DOHH2 (cell line): ENCODE results near the gene SUGCT.

Experiments
- H3F3A ChIP-seq: fragments of 200-600 bp; sonication (generic), shearing (Covaris generic); 2 replicates; pipeline ENCODE4 v1.6.0; 2016; ENCODE audit warnings: antibody characterized with exemption, mild to moderate bottlenecking; ENCODE audit not compliant: control insufficient read depth, insufficient read depth
- H3K27ac ChIP-seq: fragments of 200-600 bp; sonication (generic); 2 replicates; pipeline ENCODE4 v1.5.1; 2014; ENCODE audit warnings: low read depth, mild to moderate bottlenecking, low read length, moderate library complexity
- H3K27me3 ChIP-seq: fragments of 200-600 bp; sonication (generic); 2 replicates; pipeline ENCODE4 v1.6.1; 2014; ENCODE audit warnings: mild to moderate bottlenecking, low read length, mixed read lengths; ENCODE audit not compliant: control insufficient read depth
- H3K36me3 ChIP-seq: fragments of 200-600 bp; sonication (generic); 2 replicates; pipeline ENCODE4 v1.6.1; 2014; ENCODE audit warnings: mild to moderate bottlenecking, low read length, moderate library complexity, mixed read lengths; ENCODE audit not compliant: control insufficient read depth
- H3K4me1 ChIP-seq: fragments of 200-600 bp; sonication (generic); 2 replicates; pipeline ENCODE4 v1.6.1; 2014; ENCODE audit warnings: mild to moderate bottlenecking, low read length, mixed read lengths; ENCODE audit not compliant: control insufficient read depth
- H3K4me2 ChIP-seq: fragments of 200-600 bp; sonication (generic); 2 replicates; pipeline ENCODE4 v1.6.0; 2014; ENCODE audit warnings: mild to moderate bottlenecking, low read length, moderate library complexity
- H3K4me3 ChIP-seq: fragments of 200-600 bp; sonication (generic); 2 replicates; pipeline ENCODE4 v1.5.1; 2014; ENCODE audit warnings: mild to moderate bottlenecking, low read length, mixed read lengths
- H3K79me2 ChIP-seq: fragments of 200-600 bp; sonication (generic); 2 replicates; pipeline ENCODE4 v1.6.1; 2014; ENCODE audit warnings: mild to moderate bottlenecking, low read length, mixed read lengths; ENCODE audit not compliant: control insufficient read depth
- H3K9me2 ChIP-seq: fragments of 200-600 bp; sonication (generic); replicated peaks from 2 replicates; pipeline ENCODE4 v1.6.1; 2014; ENCODE audit warnings: mild to moderate bottlenecking, low read length, mixed read lengths; ENCODE audit not compliant: control insufficient read depth
- H3K9me3 ChIP-seq: fragments of 200-600 bp; sonication (generic); 2 replicates; pipeline ENCODE4 v1.6.1; 2014; ENCODE audit warnings: antibody characterized with exemption, low read length, mixed read lengths; ENCODE audit not compliant: control insufficient read depth, insufficient read depth
- H4K20me1 ChIP-seq: fragments of 200-600 bp; sonication (generic); 2 replicates; pipeline ENCODE4 v1.6.0; 2014; ENCODE audit warnings: low read depth, mild to moderate bottlenecking, antibody characterized with exemption, low read length, moderate library complexity; ENCODE audit not compliant: control insufficient read depth, insufficient read depth
- CTCF ChIP-seq: fragments of 200-600 bp; sonication (generic); IDR thresholded peaks from one replicate; pipeline ENCODE4 v1.5.1; 2014; ENCODE audit warnings: antibody characterized with exemption, mild to moderate bottlenecking, low read depth, low read length; ENCODE audit not compliant: poor library complexity, severe bottlenecking
- EZH2phosphoT487 ChIP-seq: fragments of 200-600 bp; sonication (generic); IDR thresholded peaks from 2 replicates; pipeline ENCODE4 v1.6.1; 2017; ENCODE audit warnings: borderline replicate concordance, mild to moderate bottlenecking, antibody characterized with exemption, low read length, moderate library complexity, mixed read lengths

Gene SUGCT

GRCh38 chr7:40098810-40099209, 36.0 kb upstream of the SUGCT start:
- H4K20me1 ChIP-seq, result no peaks in the 10 kb centered on the region
- no peaks in the 10 kb centered on the region for H3K27me3 ChIP-seq
- TF ChIP-seq EZH2phosphoT487, result no peak
- no peak for TF ChIP-seq CTCF
- no peaks in the 10 kb centered on the region for H3K9me3 ChIP-seq
- H3F3A ChIP-seq, result 0 out of 2 replicates have a peak, but pooled peaks cover 2% of the 10 kb centered on the region
- no peaks in the 10 kb centered on the region for H3K4me1 ChIP-seq
- no peak overlapping the region for H3K4me2 ChIP-seq
- H3K4me3 ChIP-seq, result no peak overlapping the region
- no peaks in the 10 kb centered on the region for H3K79me2 ChIP-seq
- no peak overlapping the region for H3K27ac ChIP-seq
- no peaks in the 10 kb centered on the region for H3K9me2 ChIP-seq
- peaks cover 34% of the 10 kb centered on the region for H3K36me3 ChIP-seq

GRCh38 chr7:40099837-40100236, 35.0 kb upstream of the SUGCT start:
- TF ChIP-seq EZH2phosphoT487 (no peak), CTCF (no peak)

GRCh38 chr7:40101201-40101600, 33.6 kb upstream of the SUGCT start:
- Histone ChIP-seq H3K9me3 (no peaks in the 10 kb centered on the region), H3K4me3 (no peak overlapping the region), H3K4me1 (no peaks in the 10 kb centered on the region), H3K27ac (no peak overlapping the region), H3K27me3 (no peaks in the 10 kb centered on the region), H3F3A (peaks cover 4% of the 10 kb centered on the region; the same call in 1 of the 2 replicates), H3K36me3 (peaks cover 12% of the 10 kb centered on the region), H3K79me2 (no peaks in the 10 kb centered on the region), H3K4me2 (no peak overlapping the region), H3K9me2 (no peaks in the 10 kb centered on the region), H4K20me1 (no peaks in the 10 kb centered on the region)
- TF ChIP-seq CTCF (no peak), EZH2phosphoT487 (no peak)

More at GRCh38 chr7:40099837-40100236, 35.0 kb upstream of the SUGCT start:
- no peaks in the 10 kb centered on the region for H3K4me1 ChIP-seq
- H3K4me3 ChIP-seq, result no peak overlapping the region
- peaks cover 24% of the 10 kb centered on the region for H3K36me3 ChIP-seq
- H3K9me2 ChIP-seq, result no peaks in the 10 kb centered on the region
- H3K4me2 ChIP-seq, result no peak overlapping the region
- 0 out of 2 replicates have a peak, but pooled peaks cover 2% of the 10 kb centered on the region for H3F3A ChIP-seq
- H3K27me3 ChIP-seq, result no peaks in the 10 kb centered on the region
- no peak overlapping the region for H3K27ac ChIP-seq
- no peaks in the 10 kb centered on the region for H3K9me3 ChIP-seq
- no peaks in the 10 kb centered on the region for H4K20me1 ChIP-seq
- no peaks in the 10 kb centered on the region for H3K79me2 ChIP-seq
